Pancreas (tissue), 10 donors: ENCODE results near the gene SAMD1. TPM values are rescaled to one million over a fixed set of nuclear protein-coding genes. Genes with fewer than 3 reads are reported as not detected.

Experiments used
- ATAC-seq, 4 donors: fragments of 200-7000 bp; cut with Tn5 transposase; one replicate each; pipeline versions ENCODE4 v1.8.0 to v1.9.1; 2020; ENCODE audit warnings: mild to moderate bottlenecking in 4 of 4, moderate library complexity in 4 of 4
- DNase-seq, 6 donors: peaks; one replicate each; pipeline ENCODE4 v3.0.0-alpha.2; 2020
- FAIRE-seq: peaks from 2 replicates; lab custom pipeline; 2012; peaks lifted over from hg19 to GRCh38; lab: Jason Lieb, UNC
- H3K27ac ChIP-seq, 4 donors: fragments of 200-600 bp; sonication (generic); 1 replicate in 3 of 4; 2 replicates in 1 of 4; pipeline versions ENCODE4 v1.5.0 to v1.8.0; 2020
- H3K27me3 ChIP-seq, 4 donors: fragments of 200-600 bp; one replicate each; pipeline ENCODE4 v1.8.0; 2021
- H3K36me3 ChIP-seq, 3 donors: fragments of 200-600 bp; sonication (generic) in 1 of 3; one replicate each; pipeline versions ENCODE4 v1.5.0 to v1.8.0; 2020 to 2021
- H3K4me1 ChIP-seq, 3 donors: fragments of 200-600 bp; one replicate each; pipeline ENCODE4 v1.8.0; 2021
- H3K4me3 ChIP-seq, 4 donors: fragments of 200-600 bp; sonication (generic) in 2 of 4; one replicate each; pipeline versions ENCODE4 v1.5.0 to v1.8.0; 2020 to 2021
- H3K9me3 ChIP-seq, 4 donors: fragments of 200-600 bp; one replicate each; pipeline ENCODE4 v1.8.0; 2021
- WGBS, 2 donors: extraction: QIAGEN DNeasy Blood & Tissue Kit; methylation state at CpG; one replicate each; pipeline ENCODE4 v1.1.7; 2013; 5-methylcytosine and 5-hydroxymethylcytosine counted together
- intact Hi-C, 3 donors: fragments of 100-400 bp; cut with DNase I; formaldehyde crosslinking; loops; one replicate each; pipeline versions ENCODE4 v1.11.1 to v1.14.2; 2022
- polyA plus RNA-seq, 2 donors: library from polyadenylated mRNA; stranded (reverse); fragments of 200-250 nt; gene quantifications; one replicate each; pipeline ENCODE4 v1.2.3, GENCODE V29; 2013
- total RNA-seq, 6 donors: library from RNA; stranded (reverse); fragmentation: NEBNext Ultra II Directional in 4 of 6; extraction: Animal tissue kit (Norgen Biotek cat#: 25700) in 4 of 6; gene quantifications; one replicate each; pipeline versions ENCODE4 v1.2.1 to v1.2.4, GENCODE V29; 2021 to 2023
- TF ChIP-seq, protein P1 (sequence below), 4 donors: fragments of 200-600 bp; sonication (generic) in 3 of 4; IDR thresholded peaks; one replicate each; pipeline versions ENCODE4 v1.5.0 to v1.8.0; 2021; ENCODE audit warnings: antibody characterized with exemption in 4 of 4
- donor health status: healthy with polysubstance abuse.
- donor health status: DM: no; HTN: no; CAD: no; lungs with moderate emphysema.
- donor health status: DM: no; HTN: no; CAD: no.
- donor health status: control.
- donor health status: control.
- donor health status: Bipolar disorder and iron deficiency.
- donor health status: DM: yes; HTN: yes; CAD: no.
- donor health status: DM: no; HTN: no; CAD: no.
- donor health status: DM: no; HTN: no; CAD: no.
- donor health status: DM: yes; HTN: yes; CAD: no.

SAMD1 gene
- total and polyA plus RNA-seq, 8 donors: 7.9 to 24.3 (median 16.9) TPM

DNA sequence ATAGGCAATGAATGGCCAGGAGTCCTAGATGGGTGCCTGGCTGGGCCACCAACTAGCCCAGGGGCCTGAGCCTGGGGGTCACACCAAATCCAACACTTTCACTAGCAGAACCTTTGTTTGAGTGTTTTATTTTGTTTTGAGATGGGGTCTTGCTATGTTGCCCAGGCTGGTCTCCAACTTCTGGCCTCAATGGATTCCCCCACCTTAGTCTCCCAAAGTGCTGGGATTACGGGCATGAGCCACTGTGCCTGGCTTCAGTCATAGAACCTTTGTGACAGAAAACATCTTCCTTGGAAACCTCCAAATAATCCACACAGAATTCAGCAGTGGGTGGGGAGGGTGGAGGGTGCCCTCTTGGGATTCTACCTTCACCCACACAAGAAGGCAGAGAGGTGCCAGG is 20.9 kb upstream of the SAMD1 start:
- H3K27me3 ChIP-seq: no peaks in the 10 kb centered on the region
- TF ChIP-seq, protein P1, sequence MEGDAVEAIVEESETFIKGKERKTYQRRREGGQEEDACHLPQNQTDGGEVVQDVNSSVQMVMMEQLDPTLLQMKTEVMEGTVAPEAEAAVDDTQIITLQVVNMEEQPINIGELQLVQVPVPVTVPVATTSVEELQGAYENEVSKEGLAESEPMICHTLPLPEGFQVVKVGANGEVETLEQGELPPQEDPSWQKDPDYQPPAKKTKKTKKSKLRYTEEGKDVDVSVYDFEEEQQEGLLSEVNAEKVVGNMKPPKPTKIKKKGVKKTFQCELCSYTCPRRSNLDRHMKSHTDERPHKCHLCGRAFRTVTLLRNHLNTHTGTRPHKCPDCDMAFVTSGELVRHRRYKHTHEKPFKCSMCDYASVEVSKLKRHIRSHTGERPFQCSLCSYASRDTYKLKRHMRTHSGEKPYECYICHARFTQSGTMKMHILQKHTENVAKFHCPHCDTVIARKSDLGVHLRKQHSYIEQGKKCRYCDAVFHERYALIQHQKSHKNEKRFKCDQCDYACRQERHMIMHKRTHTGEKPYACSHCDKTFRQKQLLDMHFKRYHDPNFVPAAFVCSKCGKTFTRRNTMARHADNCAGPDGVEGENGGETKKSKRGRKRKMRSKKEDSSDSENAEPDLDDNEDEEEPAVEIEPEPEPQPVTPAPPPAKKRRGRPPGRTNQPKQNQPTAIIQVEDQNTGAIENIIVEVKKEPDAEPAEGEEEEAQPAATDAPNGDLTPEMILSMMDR (IDR thresholded peaks at IDR 0.05): no peak
- no peaks in the 10 kb centered on the region for H3K36me3 ChIP-seq
- no peaks in the 10 kb centered on the region for H3K9me3 ChIP-seq
- FAIRE-seq (no peak), ATAC-seq (no peak), DNase-seq (no peak)
- peaks cover 14 to 28% (median 15%) of the 10 kb centered on the region in 3 donors for H3K4me1 ChIP-seq
- no peak overlapping the region for H3K4me3 ChIP-seq
- WGBS, 2 donors: 82 to 97% methylated on average over 1 of the region's 1 CpG
- intact Hi-C loops: no loop called here
- H3K27ac ChIP-seq: no peak overlapping the region

GRCh38 chr19:14110650-14111049 is 20.1 kb upstream of the SAMD1 start:
- TF ChIP-seq, protein P1 (IDR thresholded peaks at IDR 0.05): no peak
- no peak overlapping the region for H3K27ac ChIP-seq
- H3K9me3 ChIP-seq: no peaks in the 10 kb centered on the region
- DNase-seq (no peak), ATAC-seq (no peak), FAIRE-seq (no peak)
- H3K36me3 ChIP-seq: no peaks in the 10 kb centered on the region
- intact Hi-C loops: no loop called here
- no peak overlapping the region for H3K4me3 ChIP-seq
- WGBS, 2 donors: 57% methylated on average over 2 of the region's 2 CpGs
- H3K27me3 ChIP-seq: no peaks in the 10 kb centered on the region
- H3K4me1 ChIP-seq: peaks cover 8 to 19% (median 14%) of the 10 kb centered on the region in 3 donors

DNA sequence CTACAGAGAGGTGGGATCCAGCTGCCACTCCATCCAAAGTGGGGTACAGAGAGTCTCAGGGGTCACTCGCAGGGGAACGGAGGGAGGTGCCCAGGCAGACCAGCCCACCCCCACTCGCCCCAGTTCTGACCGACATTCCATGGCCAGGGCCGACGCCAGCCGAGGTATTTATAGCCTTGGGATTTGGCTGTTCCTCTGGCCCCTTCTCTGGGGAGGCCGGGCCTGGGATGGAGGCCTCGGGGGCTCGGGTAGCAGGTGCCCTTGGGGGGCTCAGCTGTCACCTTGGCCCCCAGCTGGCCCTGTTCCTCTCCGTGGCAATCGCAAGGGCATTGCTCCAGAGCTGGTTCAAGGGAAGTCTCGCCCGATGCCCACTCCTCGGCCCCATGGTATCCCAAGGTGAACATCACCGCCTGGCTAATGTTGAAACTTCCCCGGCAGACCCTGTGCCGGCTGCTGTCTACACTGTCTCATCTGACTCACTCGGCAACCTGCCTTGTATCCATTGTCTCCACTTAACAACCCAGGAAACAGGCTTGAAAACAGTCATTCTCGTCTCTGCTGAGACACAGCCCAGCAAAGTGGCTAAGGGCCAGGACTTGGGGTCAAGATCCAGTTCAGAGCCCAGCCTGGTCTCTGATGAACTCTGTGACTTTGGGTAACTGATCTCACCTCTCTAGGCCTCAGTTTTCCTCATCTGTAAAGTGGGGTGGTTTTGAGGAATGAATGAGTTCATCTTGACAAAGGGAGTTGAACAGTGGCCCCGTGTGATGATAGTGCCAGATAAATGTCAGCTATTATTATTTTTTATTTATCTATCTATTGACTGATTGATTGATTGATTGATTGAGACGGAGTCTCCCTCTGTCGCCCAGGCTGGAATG is 17.3 kb upstream of the SAMD1 start:
- no peak overlapping the region for H3K4me3 ChIP-seq
- no peaks in the 10 kb centered on the region for H3K36me3 ChIP-seq
- no peak for FAIRE-seq
- no peak overlapping the region for H3K27ac ChIP-seq
- ATAC-seq: no peak
- intact Hi-C loops: no loop called here
- TF ChIP-seq, protein P1 (IDR thresholded peaks at IDR 0.05): no peak
- no peaks in the 10 kb centered on the region for H3K27me3 ChIP-seq
- 83 to 86% methylated on average over 23 of the region's 23 CpGs for WGBS, 2 donors
- DNase-seq: no peak
- peaks cover 2 to 5% (median 3%) of the 10 kb centered on the region in 3 donors for H3K4me1 ChIP-seq
- no peaks in the 10 kb centered on the region for H3K9me3 ChIP-seq

GRCh38 chr19:14106840-14107239 is 16.3 kb upstream of the SAMD1 start:
- no peaks in the 10 kb centered on the region for H3K9me3 ChIP-seq
- H3K4me3 ChIP-seq: no peak overlapping the region
- no peaks in the 10 kb centered on the region for H3K27me3 ChIP-seq
- ATAC-seq: no peak
- intact Hi-C loops: no loop called here
- FAIRE-seq: no peak
- WGBS, 2 donors: 90 to 92% methylated on average over 16 of the region's 16 CpGs
- TF ChIP-seq, protein P1 (IDR thresholded peaks at IDR 0.05): no peak
- H3K27ac ChIP-seq: no peak overlapping the region
- H3K4me1 ChIP-seq: no peaks in the 10 kb centered on the region
- H3K36me3 ChIP-seq: no peaks in the 10 kb centered on the region
- DNase-seq: no peak

DNA sequence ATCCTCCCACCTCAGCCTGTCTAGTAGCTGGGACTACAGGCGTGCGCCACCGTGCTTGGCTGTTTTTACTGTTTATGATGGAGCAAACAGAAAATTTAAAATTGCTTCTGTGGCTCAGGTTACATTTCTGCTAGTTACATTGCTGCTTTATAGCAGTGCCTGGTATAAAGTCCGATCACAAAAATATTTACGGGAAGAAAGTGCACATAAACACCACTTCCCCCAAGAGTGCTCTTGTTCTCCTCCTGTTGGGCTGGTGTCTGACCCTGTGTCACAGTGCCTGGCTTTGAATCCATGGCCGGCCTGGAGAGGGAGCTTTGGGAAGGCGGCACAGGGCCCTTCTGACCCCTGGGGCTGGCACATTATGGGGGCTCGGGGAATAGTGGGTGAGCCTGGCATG is 15.1 kb upstream of the SAMD1 start:
- Histone ChIP-seq H3K9me3 (no peaks in the 10 kb centered on the region), H3K36me3 (peaks cover 0 to 2% (median under 1%) of the 10 kb centered on the region in 3 donors), H3K4me1 (no peaks in the 10 kb centered on the region), H3K27me3 (no peaks in the 10 kb centered on the region), H3K27ac (no peak overlapping the region), H3K4me3 (no peak overlapping the region)
- ATAC-seq (no peak), FAIRE-seq (no peak), DNase-seq (no peak)
- WGBS, 2 donors: 89 to 95% methylated on average over 8 of the region's 8 CpGs
- TF ChIP-seq, protein P1 (IDR thresholded peaks at IDR 0.05): no peak
- intact Hi-C loops: no loop called here
